ENCODE results near the gene NFIX. TPM values are rescaled to one million over a fixed set of nuclear protein-coding genes. Genes with fewer than 3 reads are reported as not detected.

NFIX gene
- total and polyA plus RNA-seq, 2 experiments from 2014 or later: 0.06 to 0.14 TPM

DNA sequence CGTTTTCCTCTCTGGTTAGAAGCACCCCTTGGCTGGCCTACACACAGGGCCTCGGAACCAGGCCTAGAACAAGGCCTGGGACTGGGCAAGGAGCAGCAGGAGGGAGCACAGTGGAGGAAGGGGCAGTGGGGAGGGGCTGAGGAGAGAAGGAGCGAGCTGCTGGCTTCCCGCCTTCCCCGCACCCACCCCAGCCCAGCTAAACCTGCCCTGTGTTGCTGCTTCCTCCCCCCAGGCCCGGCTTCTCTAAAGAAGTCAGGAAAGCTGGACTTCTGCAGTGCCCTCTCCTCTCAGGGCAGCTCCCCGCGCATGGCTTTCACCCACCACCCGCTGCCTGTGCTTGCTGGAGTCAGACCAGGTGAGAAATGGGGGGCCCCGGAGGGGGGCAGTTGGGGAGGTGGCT lies 83.1 kb downstream of the NFIX start:
- H3K4me2 ChIP-seq: peak overlapping the region; percentile 72
- no peaks in the 10 kb centered on the region for H4K20me1 ChIP-seq (replicated peaks; ENCODE audit: insufficient read depth)
- no peak overlapping the region for H3K4me3 ChIP-seq
- peaks cover 36% of the 10 kb centered on the region for H3K4me1 Mint-ChIP-seq
- H3K4me3 Mint-ChIP-seq: no peak overlapping the region
- H3K27ac Mint-ChIP-seq: no peak overlapping the region
- no peak overlapping the region for H3K27ac ChIP-seq (ENCODE audit: low read depth)
- H3K27me3 Mint-ChIP-seq (ENCODE audit: insufficient read depth, low read depth, poor library complexity): peaks cover 38% of the 10 kb centered on the region
- ATAC-seq: peak; percentile 19
- DNase-seq (ENCODE audit: low spot score): peak; percentile 25
- H3K4me1 ChIP-seq (ENCODE audit: insufficient read depth): peaks cover 33% of the 10 kb centered on the region
- TF ChIP-seq STAT1 (IDR thresholded peaks at IDR 0.05; ENCODE audit: unreplicated experiment): no peak
- TF ChIP-seq CREB1 (CRISPR knock-in tag; IDR thresholded peaks at IDR 0.05; ENCODE audit: low read depth): no peak
- TF ChIP-seq JUNB (IDR thresholded peaks at IDR 0.05; ENCODE audit: unreplicated experiment): no peak
- no peak for TF ChIP-seq ZNF114 (CRISPR knock-in tag; IDR thresholded peaks at IDR 0.05)
- TF ChIP-seq POLR2AphosphoS5 (IDR thresholded peaks at IDR 0.05; ENCODE audit: low read depth): no peak
- TF ChIP-seq, protein P1, sequence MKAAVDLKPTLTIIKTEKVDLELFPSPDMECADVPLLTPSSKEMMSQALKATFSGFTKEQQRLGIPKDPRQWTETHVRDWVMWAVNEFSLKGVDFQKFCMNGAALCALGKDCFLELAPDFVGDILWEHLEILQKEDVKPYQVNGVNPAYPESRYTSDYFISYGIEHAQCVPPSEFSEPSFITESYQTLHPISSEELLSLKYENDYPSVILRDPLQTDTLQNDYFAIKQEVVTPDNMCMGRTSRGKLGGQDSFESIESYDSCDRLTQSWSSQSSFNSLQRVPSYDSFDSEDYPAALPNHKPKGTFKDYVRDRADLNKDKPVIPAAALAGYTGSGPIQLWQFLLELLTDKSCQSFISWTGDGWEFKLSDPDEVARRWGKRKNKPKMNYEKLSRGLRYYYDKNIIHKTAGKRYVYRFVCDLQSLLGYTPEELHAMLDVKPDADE (IDR thresholded peaks at IDR 0.05): no peak
- TF ChIP-seq ZNF331 (CRISPR knock-in tag; IDR thresholded peaks at IDR 0.05; ENCODE audit: low read depth): no peak
- no peaks in the 10 kb centered on the region for H3K9me2 ChIP-seq (ENCODE audit: insufficient read depth)
- H3K27me3 ChIP-seq (ENCODE audit: insufficient read depth): peaks cover 8% of the 10 kb centered on the region; the same call in 1 of the 2 replicates
- H3K36me3 ChIP-seq (ENCODE audit: insufficient read depth): no peaks in the 10 kb centered on the region
- peak overlapping the region; percentile 32; the same call in 1 of the 2 replicates for H2AFZ ChIP-seq
- H3K9me3 Mint-ChIP-seq: no peaks in the 10 kb centered on the region
- no peaks in the 10 kb centered on the region for H3K36me3 Mint-ChIP-seq (ENCODE audit: low read depth)
- no peaks in the 10 kb centered on the region for H3K79me2 ChIP-seq (replicated peaks; ENCODE audit: insufficient read depth)
- 0 out of 2 replicates have a peak, but pooled peaks cover 5% of the 10 kb centered on the region for H3F3A ChIP-seq (replicated peaks; ENCODE audit: low read depth)

DNA sequence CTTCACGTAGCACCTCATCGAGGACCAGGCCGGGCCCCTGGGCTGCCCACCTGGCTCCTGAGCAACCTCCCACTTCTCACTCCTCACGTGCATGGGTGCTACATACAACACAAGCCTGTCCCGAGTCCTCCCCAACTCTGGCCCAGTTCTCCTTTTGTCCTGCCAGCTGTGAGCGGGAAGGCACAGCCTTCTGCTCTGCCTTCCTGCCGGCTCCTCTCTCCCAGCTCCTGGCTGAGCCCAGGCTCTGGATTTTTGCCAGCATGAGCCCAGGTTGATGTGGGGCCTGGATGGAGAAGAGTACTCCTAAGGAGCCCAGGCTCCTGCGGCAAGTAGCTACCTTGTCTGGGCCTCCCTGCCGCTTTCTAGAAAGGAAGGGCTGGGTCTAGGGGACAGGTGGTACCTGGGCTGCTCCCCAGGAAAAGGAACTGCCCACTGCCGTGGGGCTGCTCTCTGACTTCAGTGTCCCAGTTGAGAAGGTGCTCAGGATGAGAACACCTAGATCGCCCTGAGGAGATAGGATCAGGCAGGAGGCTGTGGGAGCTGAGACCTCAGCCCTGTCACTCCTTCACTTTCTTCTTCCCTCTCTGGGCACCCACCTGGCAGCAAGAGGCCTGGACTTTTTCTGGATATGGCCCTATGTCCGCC lies 83.7 kb downstream of the NFIX start:
- Mint-ChIP-seq H3K36me3 (ENCODE audit: low read depth) (no peaks in the 10 kb centered on the region), H3K4me3 (no peak overlapping the region; the same call in 2 of the 3 replicates), H3K9me3 (no peaks in the 10 kb centered on the region), H3K4me1 (peaks cover 39% of the 10 kb centered on the region), H3K27me3 (ENCODE audit: insufficient read depth, low read depth, poor library complexity) (peaks cover 39% of the 10 kb centered on the region), H3K27ac (no peak overlapping the region)
- Histone ChIP-seq H3K79me2 (replicated peaks; ENCODE audit: insufficient read depth) (no peaks in the 10 kb centered on the region), H3K36me3 (ENCODE audit: insufficient read depth) (no peaks in the 10 kb centered on the region), H3K4me2 (peak overlapping the region; percentile 72; the same call in 1 of the 2 replicates), H3K9me2 (ENCODE audit: insufficient read depth) (no peaks in the 10 kb centered on the region), H3K27me3 (ENCODE audit: insufficient read depth) (peaks cover 8% of the 10 kb centered on the region; the same call in 1 of the 2 replicates), H2AFZ (peak overlapping the region; percentile 66; the same call in 1 of the 2 replicates), H4K20me1 (replicated peaks; ENCODE audit: insufficient read depth) (no peaks in the 10 kb centered on the region), H3K4me1 (ENCODE audit: insufficient read depth) (peaks cover 34% of the 10 kb centered on the region), H3F3A (replicated peaks; ENCODE audit: low read depth) (0 out of 2 replicates have a peak, but pooled peaks cover 11% of the 10 kb centered on the region), H3K4me3 (no peak overlapping the region), H3K27ac (ENCODE audit: low read depth) (no peak overlapping the region)
- ATAC-seq (peak; percentile 2; the same call in 1 of the 3 replicates), DNase-seq (ENCODE audit: low spot score) (peak; percentile 15)
- TF ChIP-seq STAT1 (IDR thresholded peaks at IDR 0.05; ENCODE audit: unreplicated experiment) (no peak), ZNF331 (CRISPR knock-in tag; IDR thresholded peaks at IDR 0.05; ENCODE audit: low read depth) (no peak), EZH2 (IDR thresholded peaks at IDR 0.05; ENCODE audit: low read depth, unreplicated experiment) (no peak)
- TF ChIP-seq, protein P2, sequence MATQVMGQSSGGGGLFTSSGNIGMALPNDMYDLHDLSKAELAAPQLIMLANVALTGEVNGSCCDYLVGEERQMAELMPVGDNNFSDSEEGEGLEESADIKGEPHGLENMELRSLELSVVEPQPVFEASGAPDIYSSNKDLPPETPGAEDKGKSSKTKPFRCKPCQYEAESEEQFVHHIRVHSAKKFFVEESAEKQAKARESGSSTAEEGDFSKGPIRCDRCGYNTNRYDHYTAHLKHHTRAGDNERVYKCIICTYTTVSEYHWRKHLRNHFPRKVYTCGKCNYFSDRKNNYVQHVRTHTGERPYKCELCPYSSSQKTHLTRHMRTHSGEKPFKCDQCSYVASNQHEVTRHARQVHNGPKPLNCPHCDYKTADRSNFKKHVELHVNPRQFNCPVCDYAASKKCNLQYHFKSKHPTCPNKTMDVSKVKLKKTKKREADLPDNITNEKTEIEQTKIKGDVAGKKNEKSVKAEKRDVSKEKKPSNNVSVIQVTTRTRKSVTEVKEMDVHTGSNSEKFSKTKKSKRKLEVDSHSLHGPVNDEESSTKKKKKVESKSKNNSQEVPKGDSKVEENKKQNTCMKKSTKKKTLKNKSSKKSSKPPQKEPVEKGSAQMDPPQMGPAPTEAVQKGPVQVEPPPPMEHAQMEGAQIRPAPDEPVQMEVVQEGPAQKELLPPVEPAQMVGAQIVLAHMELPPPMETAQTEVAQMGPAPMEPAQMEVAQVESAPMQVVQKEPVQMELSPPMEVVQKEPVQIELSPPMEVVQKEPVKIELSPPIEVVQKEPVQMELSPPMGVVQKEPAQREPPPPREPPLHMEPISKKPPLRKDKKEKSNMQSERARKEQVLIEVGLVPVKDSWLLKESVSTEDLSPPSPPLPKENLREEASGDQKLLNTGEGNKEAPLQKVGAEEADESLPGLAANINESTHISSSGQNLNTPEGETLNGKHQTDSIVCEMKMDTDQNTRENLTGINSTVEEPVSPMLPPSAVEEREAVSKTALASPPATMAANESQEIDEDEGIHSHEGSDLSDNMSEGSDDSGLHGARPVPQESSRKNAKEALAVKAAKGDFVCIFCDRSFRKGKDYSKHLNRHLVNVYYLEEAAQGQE (IDR thresholded peaks at IDR 0.05; ENCODE audit: unreplicated experiment): no peak
- TF ChIP-seq, protein P3, sequence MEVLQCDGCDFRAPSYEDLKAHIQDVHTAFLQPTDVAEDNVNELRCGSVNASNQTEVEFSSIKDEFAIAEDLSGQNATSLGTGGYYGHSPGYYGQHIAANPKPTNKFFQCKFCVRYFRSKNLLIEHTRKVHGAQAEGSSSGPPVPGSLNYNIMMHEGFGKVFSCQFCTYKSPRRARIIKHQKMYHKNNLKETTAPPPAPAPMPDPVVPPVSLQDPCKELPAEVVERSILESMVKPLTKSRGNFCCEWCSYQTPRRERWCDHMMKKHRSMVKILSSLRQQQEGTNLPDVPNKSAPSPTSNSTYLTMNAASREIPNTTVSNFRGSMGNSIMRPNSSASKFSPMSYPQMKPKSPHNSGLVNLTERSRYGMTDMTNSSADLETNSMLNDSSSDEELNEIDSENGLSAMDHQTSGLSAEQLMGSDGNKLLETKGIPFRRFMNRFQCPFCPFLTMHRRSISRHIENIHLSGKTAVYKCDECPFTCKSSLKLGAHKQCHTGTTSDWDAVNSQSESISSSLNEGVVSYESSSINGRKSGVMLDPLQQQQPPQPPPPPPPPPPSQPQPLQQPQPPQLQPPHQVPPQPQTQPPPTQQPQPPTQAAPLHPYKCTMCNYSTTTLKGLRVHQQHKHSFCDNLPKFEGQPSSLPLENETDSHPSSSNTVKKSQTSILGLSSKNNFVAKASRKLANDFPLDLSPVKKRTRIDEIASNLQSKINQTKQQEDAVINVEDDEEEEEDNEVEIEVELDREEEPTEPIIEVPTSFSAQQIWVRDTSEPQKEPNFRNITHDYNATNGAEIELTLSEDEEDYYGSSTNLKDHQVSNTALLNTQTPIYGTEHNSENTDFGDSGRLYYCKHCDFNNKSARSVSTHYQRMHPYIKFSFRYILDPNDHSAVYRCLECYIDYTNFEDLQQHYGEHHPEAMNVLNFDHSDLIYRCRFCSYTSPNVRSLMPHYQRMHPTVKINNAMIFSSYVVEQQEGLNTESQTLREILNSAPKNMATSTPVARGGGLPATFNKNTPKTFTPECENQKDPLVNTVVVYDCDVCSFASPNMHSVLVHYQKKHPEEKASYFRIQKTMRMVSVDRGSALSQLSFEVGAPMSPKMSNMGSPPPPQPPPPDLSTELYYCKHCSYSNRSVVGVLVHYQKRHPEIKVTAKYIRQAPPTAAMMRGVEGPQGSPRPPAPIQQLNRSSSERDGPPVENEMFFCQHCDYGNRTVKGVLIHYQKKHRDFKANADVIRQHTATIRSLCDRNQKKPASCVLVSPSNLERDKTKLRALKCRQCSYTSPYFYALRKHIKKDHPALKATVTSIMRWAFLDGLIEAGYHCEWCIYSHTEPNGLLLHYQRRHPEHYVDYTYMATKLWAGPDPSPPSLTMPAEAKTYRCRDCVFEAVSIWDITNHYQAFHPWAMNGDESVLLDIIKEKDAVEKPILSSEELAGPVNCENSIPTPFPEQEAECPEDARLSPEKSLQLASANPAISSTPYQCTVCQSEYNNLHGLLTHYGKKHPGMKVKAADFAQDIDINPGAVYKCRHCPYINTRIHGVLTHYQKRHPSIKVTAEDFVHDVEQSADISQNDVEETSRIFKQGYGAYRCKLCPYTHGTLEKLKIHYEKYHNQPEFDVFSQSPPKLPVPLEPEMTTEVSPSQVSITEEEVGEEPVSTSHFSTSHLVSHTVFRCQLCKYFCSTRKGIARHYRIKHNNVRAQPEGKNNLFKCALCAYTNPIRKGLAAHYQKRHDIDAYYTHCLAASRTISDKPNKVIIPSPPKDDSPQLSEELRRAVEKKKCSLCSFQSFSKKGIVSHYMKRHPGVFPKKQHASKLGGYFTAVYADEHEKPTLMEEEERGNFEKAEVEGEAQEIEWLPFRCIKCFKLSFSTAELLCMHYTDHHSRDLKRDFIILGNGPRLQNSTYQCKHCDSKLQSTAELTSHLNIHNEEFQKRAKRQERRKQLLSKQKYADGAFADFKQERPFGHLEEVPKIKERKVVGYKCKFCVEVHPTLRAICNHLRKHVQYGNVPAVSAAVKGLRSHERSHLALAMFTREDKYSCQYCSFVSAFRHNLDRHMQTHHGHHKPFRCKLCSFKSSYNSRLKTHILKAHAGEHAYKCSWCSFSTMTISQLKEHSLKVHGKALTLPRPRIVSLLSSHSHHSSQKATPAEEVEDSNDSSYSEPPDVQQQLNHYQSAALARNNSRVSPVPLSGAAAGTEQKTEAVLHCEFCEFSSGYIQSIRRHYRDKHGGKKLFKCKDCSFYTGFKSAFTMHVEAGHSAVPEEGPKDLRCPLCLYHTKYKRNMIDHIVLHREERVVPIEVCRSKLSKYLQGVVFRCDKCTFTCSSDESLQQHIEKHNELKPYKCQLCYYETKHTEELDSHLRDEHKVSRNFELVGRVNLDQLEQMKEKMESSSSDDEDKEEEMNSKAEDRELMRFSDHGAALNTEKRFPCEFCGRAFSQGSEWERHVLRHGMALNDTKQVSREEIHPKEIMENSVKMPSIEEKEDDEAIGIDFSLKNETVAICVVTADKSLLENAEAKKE (CRISPR knock-in tag; IDR thresholded peaks at IDR 0.05): no peak

All from GM23338 (cell line).